H1 (cell line): Measurements from ENCODE around the gene GRM8. TPM values are rescaled to one million over a fixed set of nuclear protein-coding genes. Genes with fewer than 3 reads are reported as not detected.

ENCODE experiments used
- ATF2 ChIP-seq: IDR thresholded peaks from 2 replicates; pipeline ENCODE4 v1.6.1; 2012; ENCODE audit warnings: low read length, inconsistent platforms
- BCL11A ChIP-seq, 2 experiments: IDR thresholded peaks; one replicate each; pipeline ENCODE4 v1.6.1; 2011; ENCODE audit warnings: low read depth in 2 of 2, low read length in 2 of 2, mild to moderate bottlenecking in 2 of 2
- CHD7 ChIP-seq: fragments of 300-600 bp; sonication (generic); IDR thresholded peaks from 2 replicates; pipeline ENCODE4 v1.7.1; 2012; ENCODE audit warnings: low read length, moderate library complexity, mild to moderate bottlenecking, inconsistent platforms; ENCODE audit not compliant: insufficient replicate concordance
- EGR1 ChIP-seq: IDR thresholded peaks from 2 replicates; pipeline ENCODE4 v1.6.1; 2011; ENCODE audit warnings: low read depth, low read length, borderline replicate concordance
- GTF2F1 ChIP-seq: IDR thresholded peaks from 2 replicates; pipeline ENCODE4 v1.6.1; 2012; ENCODE audit warnings: low read depth, low read length, improper control_type of control experiment, borderline replicate concordance
- JUN ChIP-seq: IDR thresholded peaks from 2 replicates; pipeline ENCODE4 v1.6.1; 2011; ENCODE audit warnings: low read depth, mild to moderate bottlenecking, improper control_type of control experiment, low read length
- MAFK ChIP-seq: IDR thresholded peaks from 2 replicates; pipeline ENCODE4 v1.6.1; 2012; ENCODE audit warnings: low read depth, mild to moderate bottlenecking, improper control_type of control experiment, low read length
- NANOG ChIP-seq: IDR thresholded peaks from 2 replicates; pipeline ENCODE4 v1.6.1; 2011; ENCODE audit warnings: low read length, low read depth, mild to moderate bottlenecking, inconsistent platforms; ENCODE audit not compliant: insufficient read depth, poor library complexity, severe bottlenecking
- NRF1 ChIP-seq: IDR thresholded peaks from 2 replicates; pipeline ENCODE4 v1.6.1; 2011; ENCODE audit warnings: mild to moderate bottlenecking, low read depth, low read length, improper control_type of control experiment
- SIRT6 ChIP-seq: IDR thresholded peaks from one replicate; pipeline ENCODE4 v1.7.1; 2012; ENCODE audit warnings: low read length, inconsistent platforms
- polyA plus RNA-seq, 7 experiments: library from polyadenylated mRNA; depleted of rRNA in 3 of 7; stranded (reverse) in 5 of 7; unstranded in 2 of 7; fragments of >200 nt in 5 of 7; fragments of 200-250 nt in 2 of 7; gene quantifications; 1 replicate in 5 of 7; 2 replicates in 1 of 7; 4 replicates in 1 of 7; pipeline versions ENCODE4 v1.2.1 to v1.2.3, GENCODE V29; 2011 to 2013; ENCODE audit warnings: missing spikeins in 2 of 7, mixed read lengths in 2 of 7
- total RNA-seq: library from RNA; stranded (reverse); fragmentation: NEBNext Ultra II Directional; extraction: Animal tissue kit (Norgen Biotek cat#: 25700); gene quantifications from 2 replicates; pipeline ENCODE4 v1.2.1, GENCODE V29; 2021

The GRM8 gene
- total and polyA plus RNA-seq, 2 of the 8 experiments (the other 6 are each of a cell fraction or from before 2014, with no cell fraction given) = 2.6 to 2.8 TPM

GRCh38 chr7:127252377-127252713 is 396 bp downstream of the GRM8 start (continued):
- TF ChIP-seq CHD7 (no peak), SIRT6 (no peak), GTF2F1 (no peak), NRF1 (no peak), BCL11A (IDR thresholded peaks at IDR 0.05; ENCODE audit: low read depth in 2 of 2, low read length in 2 of 2) (no peak), EGR1 (no peak), MAFK (no peak), ATF2 (no peak), NANOG (no peak), JUN (no peak)
